HL-60 (cell line): ENCODE measurements around the gene NUP205.

Experiments used
- DNase-seq, 2 experiments: peaks; one replicate each; pipeline ENCODE4 v3.0.0-alpha.2; 2010 to 2020; ENCODE audit warnings: low read depth in 1 of 2, low spot score in 1 of 2
- H3K27ac ChIP-seq: fragments of 250-450 bp; sonication (Bioruptor Pico); replicated peaks from 2 replicates; pipeline ENCODE4 v1.5.1; 2020; ENCODE audit warnings: mild to moderate bottlenecking, moderate library complexity
- H3K27me3 ChIP-seq: fragments of 250-450 bp; sonication (Bioruptor Pico); 2 replicates; pipeline ENCODE4 v1.5.1; 2021; ENCODE audit warnings: mild to moderate bottlenecking, moderate library complexity; ENCODE audit not compliant: insufficient read depth, poor library complexity, severe bottlenecking
- H3K4me3 ChIP-seq: replicated peaks from 2 replicates; pipeline ENCODE4 v1.5.1; 2011; ENCODE audit warnings: mild to moderate bottlenecking, control low read depth, low read length; ENCODE audit not compliant: insufficient read depth
- CTCF ChIP-seq: IDR thresholded peaks from one replicate; pipeline ENCODE4 v1.5.1; 2011; ENCODE audit warnings: low read length, control low read depth, inconsistent platforms; ENCODE audit not compliant: insufficient read depth
- REST ChIP-seq: IDR thresholded peaks from 2 replicates; pipeline ENCODE4 v1.6.1; 2012; ENCODE audit warnings: low read depth; ENCODE audit not compliant: insufficient replicate concordance
- SPI1 ChIP-seq: IDR thresholded peaks from 2 replicates; pipeline ENCODE4 v1.6.1; 2012; ENCODE audit warnings: low read depth, mild to moderate bottlenecking, borderline replicate concordance

Gene NUP205

GRCh38 chr7:135697276-135698049 lies 139.7 kb downstream of the NUP205 start:
- TF ChIP-seq SPI1 (no peak), CTCF (no peak), REST (no peak)
- no peak for DNase-seq
- Histone ChIP-seq H3K27me3 (no peaks in the 10 kb centered on the region), H3K27ac (no peak overlapping the region), H3K4me3 (no peak overlapping the region)
